ENCODE results near the gene SFXN5. TPM values are rescaled to one million over a fixed set of nuclear protein-coding genes. Genes with fewer than 3 reads are reported as not detected.

The SFXN5 gene
- total RNA-seq, 1 donor from 2014 or later: 13.7 TPM

DNA sequence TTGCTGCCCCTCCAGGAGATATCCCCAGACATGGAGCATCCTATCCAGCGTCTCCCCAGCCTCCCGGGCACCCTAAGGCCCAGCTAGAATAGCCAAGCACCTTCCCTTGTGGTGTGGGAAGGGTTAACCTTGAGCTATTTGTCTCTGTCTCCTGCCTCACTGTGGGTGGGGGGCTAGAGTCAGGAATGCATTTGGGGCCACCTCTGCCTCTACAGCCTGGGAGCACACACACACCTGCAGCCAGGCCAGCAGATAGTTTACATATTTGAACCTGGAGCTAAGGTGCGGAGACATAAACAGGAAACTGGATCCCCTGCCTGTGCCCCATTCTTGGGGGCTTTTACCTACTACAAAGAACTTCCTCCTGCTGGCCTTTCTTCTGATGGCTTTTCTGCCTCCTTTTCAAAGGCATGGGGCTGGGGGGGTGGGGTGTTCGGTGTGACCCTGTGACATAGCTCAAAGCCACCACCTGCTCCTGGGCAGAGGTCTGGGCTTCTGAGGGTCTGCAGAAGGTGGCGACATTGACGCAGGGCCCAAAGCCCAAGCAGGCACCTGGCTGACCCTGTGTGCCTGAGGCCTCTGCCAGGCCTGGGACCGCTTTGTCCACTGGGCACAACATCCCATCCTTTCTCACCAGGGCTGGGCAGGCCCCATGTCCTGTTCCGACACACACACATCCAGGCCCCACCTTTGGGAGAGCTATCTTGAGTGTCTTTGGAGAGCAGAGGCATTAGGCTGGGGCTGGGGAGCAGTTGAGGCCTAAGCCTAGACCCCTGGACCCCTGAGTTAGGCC is 120.0 kb downstream of the SFXN5 start:
- H3K9me3 Mint-ChIP-seq (ENCODE audit: unreplicated experiment): peaks cover 15% of the 10 kb centered on the region
- H3K4me3 Mint-ChIP-seq (ENCODE audit: unreplicated experiment): no peak overlapping the region
- no peaks in the 10 kb centered on the region for H3K36me3 Mint-ChIP-seq (ENCODE audit: unreplicated experiment)
- no peak overlapping the region for H3K27ac Mint-ChIP-seq (ENCODE audit: unreplicated experiment)
- TF ChIP-seq, protein P1, sequence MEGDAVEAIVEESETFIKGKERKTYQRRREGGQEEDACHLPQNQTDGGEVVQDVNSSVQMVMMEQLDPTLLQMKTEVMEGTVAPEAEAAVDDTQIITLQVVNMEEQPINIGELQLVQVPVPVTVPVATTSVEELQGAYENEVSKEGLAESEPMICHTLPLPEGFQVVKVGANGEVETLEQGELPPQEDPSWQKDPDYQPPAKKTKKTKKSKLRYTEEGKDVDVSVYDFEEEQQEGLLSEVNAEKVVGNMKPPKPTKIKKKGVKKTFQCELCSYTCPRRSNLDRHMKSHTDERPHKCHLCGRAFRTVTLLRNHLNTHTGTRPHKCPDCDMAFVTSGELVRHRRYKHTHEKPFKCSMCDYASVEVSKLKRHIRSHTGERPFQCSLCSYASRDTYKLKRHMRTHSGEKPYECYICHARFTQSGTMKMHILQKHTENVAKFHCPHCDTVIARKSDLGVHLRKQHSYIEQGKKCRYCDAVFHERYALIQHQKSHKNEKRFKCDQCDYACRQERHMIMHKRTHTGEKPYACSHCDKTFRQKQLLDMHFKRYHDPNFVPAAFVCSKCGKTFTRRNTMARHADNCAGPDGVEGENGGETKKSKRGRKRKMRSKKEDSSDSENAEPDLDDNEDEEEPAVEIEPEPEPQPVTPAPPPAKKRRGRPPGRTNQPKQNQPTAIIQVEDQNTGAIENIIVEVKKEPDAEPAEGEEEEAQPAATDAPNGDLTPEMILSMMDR (IDR thresholded peaks at IDR 0.05; ENCODE audit: partially characterized antibody, unreplicated experiment): no peak
- DNase-seq: no peak
- H3K27me3 Mint-ChIP-seq (ENCODE audit: unreplicated experiment): peaks cover 6% of the 10 kb centered on the region
- H3K4me1 Mint-ChIP-seq (ENCODE audit: low read depth, unreplicated experiment): peaks cover 25% of the 10 kb centered on the region

DNA sequence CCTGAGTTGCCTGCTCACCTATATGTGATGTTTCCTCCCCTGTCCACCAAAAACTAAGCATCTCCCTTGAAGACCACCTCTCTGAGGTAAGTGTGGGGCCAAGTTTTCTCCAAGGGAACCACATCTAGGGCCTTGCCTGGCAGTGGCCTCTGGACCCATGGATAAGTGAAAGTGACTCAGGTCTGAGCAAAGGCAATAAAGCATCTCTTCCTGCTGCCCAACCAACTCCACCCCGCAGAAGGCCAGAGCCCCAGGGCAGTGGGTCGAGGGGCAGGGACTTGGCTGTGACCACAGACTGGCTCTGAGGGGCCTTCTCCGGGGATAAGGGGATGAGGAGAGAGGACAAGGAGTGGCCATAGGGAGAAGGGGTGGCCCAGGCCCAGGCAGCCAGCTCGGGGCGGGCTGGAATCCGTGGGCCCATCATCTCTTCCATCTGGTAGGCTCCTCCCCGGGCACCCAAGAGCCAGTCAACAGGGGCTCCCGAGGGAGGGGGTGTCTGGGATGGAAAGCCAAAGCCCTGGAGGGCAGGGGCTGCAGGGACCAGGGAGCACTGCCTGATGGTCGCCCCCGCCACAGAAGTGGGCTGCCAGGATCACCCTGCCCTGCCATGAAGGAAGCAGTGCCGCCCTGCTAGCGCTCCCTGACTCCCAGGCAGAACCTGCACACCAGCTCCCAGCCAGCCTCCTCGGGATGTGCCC is 120.8 kb downstream of the SFXN5 start:
- H3K4me3 Mint-ChIP-seq (ENCODE audit: unreplicated experiment): no peak overlapping the region
- peaks cover 26% of the 10 kb centered on the region for H3K4me1 Mint-ChIP-seq (ENCODE audit: low read depth, unreplicated experiment)

DNA sequence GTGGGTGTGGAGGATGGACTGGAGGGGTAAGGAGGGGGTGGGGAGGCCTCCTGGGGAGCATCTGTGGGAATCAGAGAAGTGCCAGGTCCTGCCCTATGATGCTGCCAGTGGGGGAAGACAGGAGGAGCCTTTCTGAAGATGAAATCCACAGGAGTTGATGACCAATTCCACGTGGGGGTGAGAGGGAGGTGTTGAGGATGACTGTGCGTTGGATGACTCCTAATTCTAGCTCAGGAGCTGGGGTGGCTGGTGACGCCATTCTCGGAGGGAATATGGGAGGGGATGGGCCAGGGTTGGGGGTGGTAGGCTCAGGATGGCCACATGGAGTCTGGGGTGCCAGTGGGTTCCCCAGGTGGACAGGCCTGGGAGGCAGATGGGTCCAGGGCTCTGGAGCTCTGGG is 121.9 kb downstream of the SFXN5 start:
- Mint-ChIP-seq H3K9me3 (ENCODE audit: unreplicated experiment) (peaks cover 16% of the 10 kb centered on the region), H3K27me3 (ENCODE audit: unreplicated experiment) (peaks cover 2% of the 10 kb centered on the region), H3K4me3 (ENCODE audit: unreplicated experiment) (no peak overlapping the region), H3K36me3 (ENCODE audit: unreplicated experiment) (no peaks in the 10 kb centered on the region), H3K27ac (ENCODE audit: unreplicated experiment) (no peak overlapping the region), H3K4me1 (ENCODE audit: low read depth, unreplicated experiment) (peaks cover 20% of the 10 kb centered on the region)
- no peak for DNase-seq
- TF ChIP-seq, protein P1 (IDR thresholded peaks at IDR 0.05; ENCODE audit: partially characterized antibody, unreplicated experiment): no peak

More for the DNA sequence above, 120.8 kb downstream of the SFXN5 start:
- TF ChIP-seq, protein P1 (IDR thresholded peaks at IDR 0.05; ENCODE audit: partially characterized antibody, unreplicated experiment): no peak
- H3K27me3 Mint-ChIP-seq (ENCODE audit: unreplicated experiment): peaks cover 6% of the 10 kb centered on the region
- no peaks in the 10 kb centered on the region for H3K36me3 Mint-ChIP-seq (ENCODE audit: unreplicated experiment)
- DNase-seq: no peak
- H3K27ac Mint-ChIP-seq (ENCODE audit: unreplicated experiment): no peak overlapping the region
- peaks cover 15% of the 10 kb centered on the region for H3K9me3 Mint-ChIP-seq (ENCODE audit: unreplicated experiment)

DNA sequence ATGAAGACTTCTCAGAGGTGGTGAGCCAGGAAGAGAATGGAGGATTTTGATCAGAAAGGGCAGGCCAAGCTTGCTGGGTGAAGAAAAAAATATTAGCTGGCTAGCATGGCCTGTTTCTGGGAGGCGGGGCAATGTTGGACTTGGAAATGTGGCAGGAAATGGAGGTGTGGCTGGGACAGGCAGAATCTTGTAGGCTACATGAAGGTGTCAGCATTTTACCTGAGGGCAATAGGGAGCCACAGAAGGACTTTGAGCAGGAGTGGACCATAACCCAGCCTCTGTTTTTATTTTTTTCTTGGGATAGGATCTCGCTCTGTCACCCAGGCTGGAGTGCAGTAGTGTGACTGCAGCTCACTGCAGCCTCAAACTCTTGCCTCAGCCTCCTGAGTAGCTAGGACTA is 122.5 kb downstream of the SFXN5 start:
- Mint-ChIP-seq H3K9me3 (ENCODE audit: unreplicated experiment) (peaks cover 16% of the 10 kb centered on the region), H3K4me3 (ENCODE audit: unreplicated experiment) (no peak overlapping the region), H3K36me3 (ENCODE audit: unreplicated experiment) (no peaks in the 10 kb centered on the region), H3K27ac (ENCODE audit: unreplicated experiment) (no peak overlapping the region), H3K4me1 (ENCODE audit: low read depth, unreplicated experiment) (peaks cover 20% of the 10 kb centered on the region), H3K27me3 (ENCODE audit: unreplicated experiment) (peaks cover 2% of the 10 kb centered on the region)
- TF ChIP-seq, protein P1 (IDR thresholded peaks at IDR 0.05; ENCODE audit: partially characterized antibody, unreplicated experiment): no peak
- no peak for DNase-seq
